NT2/D1 (cell line): ENCODE data around the gene OTOGL.

Experiments used
- SUZ12 ChIP-seq: IDR thresholded peaks from 2 replicates; pipeline ENCODE4 v1.6.1; 2011; ENCODE audit not compliant: insufficient read length, insufficient read depth; ENCODE audit errors: extremely low read depth
- YY1 ChIP-seq: IDR thresholded peaks from 2 replicates; pipeline ENCODE4 v1.6.1; 2011; ENCODE audit not compliant: insufficient read length, insufficient read depth
- ZNF274 ChIP-seq: IDR thresholded peaks from 2 replicates; pipeline ENCODE4 v1.6.1; 2011; ENCODE audit warnings: mild to moderate bottlenecking, low read depth, low read length

GRCh38 chr12:80411787-80412186 is 312.4 kb downstream of the OTOGL start:
- TF ChIP-seq YY1, result no peak
- no peak for TF ChIP-seq ZNF274
- no peak for TF ChIP-seq SUZ12
